ENCODE results near the gene HIVEP3. TPM values are rescaled to one million over a fixed set of nuclear protein-coding genes. Genes with fewer than 3 reads are reported as not detected.

The HIVEP3 gene
- total and polyA plus RNA-seq, 2 experiments from 2014 or later = 0.57 to 5.9 TPM

DNA sequence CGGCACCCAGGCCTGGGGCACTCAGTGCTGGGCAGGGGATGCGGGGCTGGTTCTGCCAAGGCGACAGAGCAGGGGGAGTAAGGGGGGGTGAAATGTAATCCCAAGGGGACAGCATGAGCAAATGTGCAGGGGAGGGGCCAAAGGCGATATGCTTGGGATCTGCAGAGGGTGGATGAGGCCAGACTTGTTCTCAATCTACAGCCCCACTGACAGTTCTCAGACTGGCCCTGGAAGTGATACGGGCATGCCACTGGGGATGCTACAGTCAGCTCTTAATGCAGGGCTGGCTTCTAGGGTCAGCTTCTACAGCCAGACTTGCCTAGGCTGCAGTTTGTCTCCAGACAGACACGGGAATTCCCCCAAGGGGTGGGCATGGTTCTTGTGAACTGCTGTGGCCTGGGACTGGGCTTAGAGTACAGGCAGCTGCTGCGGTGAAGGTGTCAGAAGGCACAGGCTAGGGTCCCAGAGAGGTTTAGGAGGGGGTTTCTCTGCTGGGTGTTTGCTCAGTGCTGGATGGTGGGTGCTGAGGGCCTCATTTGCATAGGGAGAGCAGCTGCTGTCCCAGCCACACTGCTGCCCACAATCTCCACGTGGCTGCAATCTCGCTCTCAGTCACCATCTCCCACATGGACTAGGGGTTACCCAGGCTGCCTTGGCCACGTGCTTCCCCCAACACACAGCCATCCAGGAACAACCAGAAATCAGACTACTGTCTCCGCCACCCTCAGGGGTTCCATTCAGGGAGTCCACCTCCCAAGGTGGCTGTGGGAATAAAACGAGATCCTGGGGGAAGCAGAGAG lies 190.1 kb downstream of the HIVEP3 start:
- Histone ChIP-seq H3K79me2 (no peaks in the 10 kb centered on the region), H3K9me2 (replicated peaks; ENCODE audit: insufficient read depth) (no peaks in the 10 kb centered on the region), H3K9me3 (ENCODE audit: low read depth) (no peaks in the 10 kb centered on the region), H3K36me3 (replicated peaks; ENCODE audit: insufficient read depth, low read depth) (no peaks in the 10 kb centered on the region), H3K27me3 (no peaks in the 10 kb centered on the region), H3K4me1 (ENCODE audit: insufficient read depth) (peaks cover 3% of the 10 kb centered on the region), H2AFZ (no peak overlapping the region), H3K4me2 (no peak overlapping the region), H3K27ac (no peak overlapping the region), H4K20me1 (ENCODE audit: insufficient read depth, poor library complexity, severe bottlenecking) (no peaks in the 10 kb centered on the region), H3K4me3 (no peak overlapping the region)
- TF ChIP-seq EZH2 (IDR thresholded peaks at IDR 0.05; ENCODE audit: borderline replicate concordance) (no peak), EZH2phosphoT487 (IDR thresholded peaks at IDR 0.05; ENCODE audit: low read depth, severe bottlenecking, unreplicated experiment) (no peak)
- TF ChIP-seq, protein P1, sequence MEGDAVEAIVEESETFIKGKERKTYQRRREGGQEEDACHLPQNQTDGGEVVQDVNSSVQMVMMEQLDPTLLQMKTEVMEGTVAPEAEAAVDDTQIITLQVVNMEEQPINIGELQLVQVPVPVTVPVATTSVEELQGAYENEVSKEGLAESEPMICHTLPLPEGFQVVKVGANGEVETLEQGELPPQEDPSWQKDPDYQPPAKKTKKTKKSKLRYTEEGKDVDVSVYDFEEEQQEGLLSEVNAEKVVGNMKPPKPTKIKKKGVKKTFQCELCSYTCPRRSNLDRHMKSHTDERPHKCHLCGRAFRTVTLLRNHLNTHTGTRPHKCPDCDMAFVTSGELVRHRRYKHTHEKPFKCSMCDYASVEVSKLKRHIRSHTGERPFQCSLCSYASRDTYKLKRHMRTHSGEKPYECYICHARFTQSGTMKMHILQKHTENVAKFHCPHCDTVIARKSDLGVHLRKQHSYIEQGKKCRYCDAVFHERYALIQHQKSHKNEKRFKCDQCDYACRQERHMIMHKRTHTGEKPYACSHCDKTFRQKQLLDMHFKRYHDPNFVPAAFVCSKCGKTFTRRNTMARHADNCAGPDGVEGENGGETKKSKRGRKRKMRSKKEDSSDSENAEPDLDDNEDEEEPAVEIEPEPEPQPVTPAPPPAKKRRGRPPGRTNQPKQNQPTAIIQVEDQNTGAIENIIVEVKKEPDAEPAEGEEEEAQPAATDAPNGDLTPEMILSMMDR (IDR thresholded peaks at IDR 0.05; ENCODE audit: poor library complexity) = no peak
- DNase-seq (ENCODE audit: low spot score) = no peak
- WGBS (ENCODE audit: low lambda C conversion rate, missing lambda C conversion rate) = 68% methylated on average over 12 of the region's 12 CpGs

DNA sequence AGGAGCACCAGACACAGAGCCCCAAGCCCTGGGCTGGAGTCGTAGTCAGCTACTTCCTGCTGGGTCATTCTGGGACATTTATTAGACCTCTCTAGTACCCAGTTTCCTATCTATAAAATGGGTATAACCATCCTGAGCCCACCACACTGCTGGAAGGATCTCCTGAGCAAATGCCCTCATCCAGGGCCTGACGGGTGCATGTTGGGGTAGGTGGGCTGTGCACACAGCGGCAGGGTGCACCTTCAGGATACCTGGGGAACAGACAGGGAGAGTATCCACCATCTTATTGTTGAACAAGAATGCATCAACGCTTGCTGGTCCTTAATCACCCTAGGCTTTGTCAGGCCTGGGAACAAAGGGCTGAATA lies 191.0 kb downstream of the HIVEP3 start:
- Histone ChIP-seq H3K4me2 (no peak overlapping the region), H3K4me1 (ENCODE audit: insufficient read depth) (peaks cover 3% of the 10 kb centered on the region), H3K27ac (no peak overlapping the region), H3K27me3 (no peaks in the 10 kb centered on the region), H3K9me2 (replicated peaks; ENCODE audit: insufficient read depth) (no peaks in the 10 kb centered on the region), H3K79me2 (no peaks in the 10 kb centered on the region), H3K4me3 (no peak overlapping the region), H3K36me3 (replicated peaks; ENCODE audit: insufficient read depth, low read depth) (no peaks in the 10 kb centered on the region), H3K9me3 (ENCODE audit: low read depth) (no peaks in the 10 kb centered on the region), H2AFZ (no peak overlapping the region), H4K20me1 (ENCODE audit: insufficient read depth, poor library complexity, severe bottlenecking) (no peaks in the 10 kb centered on the region)
- 97% methylated on average over 4 of the region's 4 CpGs for WGBS (ENCODE audit: low lambda C conversion rate, missing lambda C conversion rate)
- DNase-seq (ENCODE audit: low spot score) = no peak
- no peak for TF ChIP-seq EZH2 (IDR thresholded peaks at IDR 0.05; ENCODE audit: borderline replicate concordance)
- TF ChIP-seq, protein P1 (IDR thresholded peaks at IDR 0.05; ENCODE audit: poor library complexity) = no peak
- TF ChIP-seq EZH2phosphoT487 (IDR thresholded peaks at IDR 0.05; ENCODE audit: low read depth, severe bottlenecking, unreplicated experiment) = no peak

DNA sequence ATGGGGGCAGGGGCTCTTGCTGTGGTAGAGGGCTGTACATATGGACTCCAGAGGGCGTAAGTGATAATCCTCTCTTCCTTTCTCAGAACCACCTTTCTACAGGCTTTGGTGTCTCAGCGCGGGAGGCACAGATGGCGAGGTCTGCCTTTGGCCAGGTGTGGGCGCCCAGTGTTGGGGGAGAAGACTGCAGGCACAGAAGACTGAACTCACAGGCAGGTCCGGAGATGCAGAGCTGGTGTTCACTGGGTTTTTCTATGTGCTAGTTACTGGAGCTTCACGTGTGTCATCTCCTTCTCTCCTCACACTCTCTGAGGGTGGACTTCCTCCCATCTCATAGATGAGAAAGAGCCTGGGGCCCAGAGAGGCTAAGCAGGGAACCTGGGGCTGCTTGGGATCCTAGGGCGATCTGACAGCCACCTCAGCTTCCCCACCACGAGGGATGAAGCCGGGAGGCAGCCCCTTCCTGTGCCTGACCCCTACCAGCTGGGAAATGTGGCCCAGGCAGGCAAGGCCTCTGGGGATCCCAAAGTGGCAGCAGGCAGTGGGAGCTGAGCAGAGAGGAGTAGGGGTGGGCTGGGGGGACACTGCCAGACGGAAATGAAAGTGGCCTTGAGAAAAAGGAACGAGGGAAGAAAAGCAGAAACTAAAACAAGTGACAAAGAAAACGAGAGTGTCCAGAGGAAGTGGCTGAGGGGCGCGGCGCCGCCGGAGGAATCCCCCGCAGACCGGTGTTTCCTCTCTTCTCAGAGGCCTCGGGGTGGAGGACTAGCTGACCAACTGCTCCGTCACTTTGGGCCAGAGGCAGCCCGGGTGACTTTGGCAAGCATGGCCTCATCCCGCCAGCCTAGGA lies 191.6 kb downstream of the HIVEP3 start:
- H3K4me2 ChIP-seq = no peak overlapping the region
- no peak for DNase-seq (ENCODE audit: low spot score)
- no peaks in the 10 kb centered on the region for H3K79me2 ChIP-seq

More for the DNA sequence above, 191.6 kb downstream of the HIVEP3 start:
- Histone ChIP-seq H3K27ac (no peak overlapping the region), H4K20me1 (ENCODE audit: insufficient read depth, poor library complexity, severe bottlenecking) (no peaks in the 10 kb centered on the region), H3K4me3 (no peak overlapping the region), H2AFZ (no peak overlapping the region), H3K27me3 (no peaks in the 10 kb centered on the region), H3K36me3 (replicated peaks; ENCODE audit: insufficient read depth, low read depth) (no peaks in the 10 kb centered on the region), H3K4me1 (ENCODE audit: insufficient read depth) (peaks cover 3% of the 10 kb centered on the region), H3K9me2 (replicated peaks; ENCODE audit: insufficient read depth) (no peaks in the 10 kb centered on the region), H3K9me3 (ENCODE audit: low read depth) (no peaks in the 10 kb centered on the region)
- WGBS (ENCODE audit: low lambda C conversion rate, missing lambda C conversion rate) = 83% methylated on average over 23 of the region's 24 CpGs
- no peak for TF ChIP-seq EZH2 (IDR thresholded peaks at IDR 0.05; ENCODE audit: borderline replicate concordance)
- TF ChIP-seq, protein P1 (IDR thresholded peaks at IDR 0.05; ENCODE audit: poor library complexity) = no peak
- TF ChIP-seq EZH2phosphoT487 (IDR thresholded peaks at IDR 0.05; ENCODE audit: low read depth, severe bottlenecking, unreplicated experiment) = no peak
